Measurements from ENCODE around the gene TEX35. TPM values are rescaled to one million over a fixed set of nuclear protein-coding genes. Genes with fewer than 3 reads are reported as not detected.
A peak's percentile ranks its signal among the peaks of the same experiment; 100 is the strongest.
"Not testable (repeated sequence)": the region's sequence is repeated elsewhere in the genome, so short reads cannot be mapped to it uniquely, and the experiment has no call there.

The TEX35 gene
- total RNA-seq, 8 experiments from 2014 or later, result 0.14 to 0.66 (median 0.29) TPM; not detected in 4

GRCh38 chr1:178554351-178554750 is 41.4 kb downstream of the TEX35 start:
- not testable (repeated sequence) for H3K27ac ChIP-seq; H3K4me1 ChIP-seq (replicated peaks in 1 of 2); H3K4me3 ChIP-seq; ATAC-seq (replicated peaks in 6 of 8)
- WGBS, 10 experiments, result 57 to 100% (median 92%) methylated on average over 1 to 3 of the region's 5 CpGs; no CpG with 5 or more reads in 6 of the 10 experiments
- in situ Hi-C loops (cut with MboI; ENCODE audit: low pct_unique_long_range_greater_than_20kb in 2 of 9, low sequenced_read_pairs in 9 of 9, unreplicated experiment in 9 of 9), result loop anchor here in 1 of 9 experiments (25.0 kb wide), 1 partner anchor 183 kb away; the partner anchor contains the start of gene RALGPS2

GRCh38 chr1:178555613-178556012 is 42.7 kb downstream of the TEX35 start:
- not testable (repeated sequence) for H3K4me1 ChIP-seq (replicated peaks in 1 of 2); H3K27ac ChIP-seq; H3K4me3 ChIP-seq; ATAC-seq (replicated peaks in 6 of 8)
- WGBS, 10 experiments, result 71 to 100% (median 100%) methylated on average over 1 of the region's 1 CpG; no CpG with 5 or more reads in 5 of the 10 experiments
- in situ Hi-C loops (cut with MboI; ENCODE audit: low pct_unique_long_range_greater_than_20kb in 2 of 9, low sequenced_read_pairs in 9 of 9, unreplicated experiment in 9 of 9), result loop anchor here in 1 of 9 experiments (25.0 kb wide), 1 partner anchor 182 kb away; the partner anchor contains the start of gene RALGPS2

- not testable (repeated sequence) for H3K4me3 ChIP-seq; ATAC-seq (replicated peaks in 6 of 8); H3K27ac ChIP-seq; H3K4me1 ChIP-seq (replicated peaks in 1 of 2)
- WGBS, 10 experiments, result 40 to 77% (median 72%) methylated on average over 1 to 5 of the region's 5 CpGs; no CpG with 5 or more reads in 4 of the 10 experiments
- in situ Hi-C loops (cut with MboI; ENCODE audit: low pct_unique_long_range_greater_than_20kb in 2 of 9, low sequenced_read_pairs in 9 of 9, unreplicated experiment in 9 of 9), result loop anchor here in 1 of 9 experiments (25.0 kb wide), 1 partner anchor 178 kb away; the partner anchor contains the start of gene RALGPS2
Observed at GRCh38 chr1:178558816-178559215, 45.9 kb downstream of the TEX35 start.

GRCh38 chr1:178560871-178561376 is 48.0 kb downstream of the TEX35 start:
- WGBS, 10 experiments, result 67 to 100% (median 83%) methylated on average over 1 to 7 of the region's 8 CpGs; no CpG with 5 or more reads in 2 of the 10 experiments
- no peak overlapping the region for H3K4me3 ChIP-seq
- ATAC-seq (replicated peaks in 6 of 8), result no peak
- in situ Hi-C loops (cut with MboI; ENCODE audit: low pct_unique_long_range_greater_than_20kb in 2 of 9, low sequenced_read_pairs in 9 of 9, unreplicated experiment in 9 of 9), result loop anchor here in 1 of 9 experiments (25.0 kb wide), 1 partner anchor 176 kb away; the partner anchor contains the start of gene RALGPS2
- no peak overlapping the region for H3K27ac ChIP-seq
- H3K4me1 ChIP-seq (replicated peaks in 1 of 2), result peaks cover 6 to 15% of the 10 kb centered on the region in 2 donors

GRCh38 chr1:178563099-178563820 is 50.4 kb downstream of the TEX35 start:
- 50 to 100% (median 89%) methylated on average over 1 to 6 of the region's 7 CpGs; no CpG with 5 or more reads in 3 of the 10 experiments for WGBS, 10 experiments
- ATAC-seq (replicated peaks in 6 of 8), result no peak
- Histone ChIP-seq H3K4me1 (replicated peaks in 1 of 2) (peaks cover 6 to 15% of the 10 kb centered on the region in 2 donors), H3K27ac (no peak overlapping the region), H3K4me3 (no peak overlapping the region)
- in situ Hi-C loops (cut with MboI; ENCODE audit: low pct_unique_long_range_greater_than_20kb in 2 of 9, low sequenced_read_pairs in 9 of 9, unreplicated experiment in 9 of 9), result loop anchor here in 1 of 9 experiments (25.0 kb wide), 1 partner anchor 174 kb away; the partner anchor contains the start of gene RALGPS2

GRCh38 chr1:178564086-178564782 is 51.3 kb downstream of the TEX35 start:
- H3K4me3 ChIP-seq, result no peak overlapping the region
- no peak overlapping the region for H3K27ac ChIP-seq
- in situ Hi-C loops (cut with MboI; ENCODE audit: low pct_unique_long_range_greater_than_20kb in 2 of 9, low sequenced_read_pairs in 9 of 9, unreplicated experiment in 9 of 9), result loop anchor here in 1 of 9 experiments (25.0 kb wide), 1 partner anchor 173 kb away; the partner anchor contains the start of gene RALGPS2
- peak in 2 of 8 experiments; percentile 21 to 73 for ATAC-seq (replicated peaks in 6 of 8)
- peaks cover 6 to 10% of the 10 kb centered on the region in 2 donors for H3K4me1 ChIP-seq (replicated peaks in 1 of 2)
- 0 to 100% (median 76%) methylated on average over 1 to 4 of the region's 4 CpGs; no CpG with 5 or more reads in 1 of the 10 experiments for WGBS, 10 experiments

GRCh38 chr1:178564783-178565180 is 51.9 kb downstream of the TEX35 start:
- no peak overlapping the region for H3K4me3 ChIP-seq
- WGBS, 10 experiments, result 50 to 100% (median 64%) methylated on average over 1 to 2 of the region's 2 CpGs; no CpG with 5 or more reads in 1 of the 10 experiments
- peak in 1 of 8 experiments; percentile 18 for ATAC-seq (replicated peaks in 6 of 8)
- in situ Hi-C loops (cut with MboI; ENCODE audit: low pct_unique_long_range_greater_than_20kb in 2 of 9, low sequenced_read_pairs in 9 of 9, unreplicated experiment in 9 of 9), result loop anchor here in 1 of 9 experiments (25.0 kb wide), 1 partner anchor 173 kb away; the partner anchor contains the start of gene RALGPS2
- H3K4me1 ChIP-seq (replicated peaks in 1 of 2), result peaks cover 6 to 10% of the 10 kb centered on the region in 2 donors
- no peak overlapping the region for H3K27ac ChIP-seq

GRCh38 chr1:178565586-178565985 is 52.7 kb downstream of the TEX35 start:
- no peak for ATAC-seq (replicated peaks in 6 of 8)
- H3K27ac ChIP-seq, result no peak overlapping the region
- H3K4me3 ChIP-seq, result no peak overlapping the region
- H3K4me1 ChIP-seq (replicated peaks in 1 of 2), result peaks cover 6 to 10% of the 10 kb centered on the region in 2 donors
- WGBS, 10 experiments, result 68 to 100% (median 92%) methylated on average over 1 to 3 of the region's 3 CpGs; no CpG with 5 or more reads in 3 of the 10 experiments
- in situ Hi-C loops (cut with MboI; ENCODE audit: low pct_unique_long_range_greater_than_20kb in 2 of 9, low sequenced_read_pairs in 9 of 9, unreplicated experiment in 9 of 9), result loop anchor here in 1 of 9 experiments (25.0 kb wide), 1 partner anchor 172 kb away; the partner anchor contains the start of gene RALGPS2

GRCh38 chr1:178566187-178566586 is 53.3 kb downstream of the TEX35 start:
- no peak overlapping the region for H3K4me3 ChIP-seq
- in situ Hi-C loops (cut with MboI; ENCODE audit: low pct_unique_long_range_greater_than_20kb in 2 of 9, low sequenced_read_pairs in 9 of 9, unreplicated experiment in 9 of 9), result loop anchor here in 1 of 9 experiments (25.0 kb wide), 1 partner anchor 171 kb away; the partner anchor contains the start of gene RALGPS2
- H3K27ac ChIP-seq, result no peak overlapping the region
- peaks cover 6 to 10% of the 10 kb centered on the region in 2 donors for H3K4me1 ChIP-seq (replicated peaks in 1 of 2)
- ATAC-seq (replicated peaks in 6 of 8), result no peak
- 91 to 100% (median 100%) methylated on average over 1 to 3 of the region's 3 CpGs; no CpG with 5 or more reads in 5 of the 10 experiments for WGBS, 10 experiments

GRCh38 chr1:178571807-178572206 is 58.9 kb downstream of the TEX35 start:
- ATAC-seq (replicated peaks in 6 of 8), result no peak
- in situ Hi-C loops (cut with MboI; ENCODE audit: low pct_unique_long_range_greater_than_20kb in 2 of 9, low sequenced_read_pairs in 9 of 9, unreplicated experiment in 9 of 9), result loop anchor here in 1 of 9 experiments (25.0 kb wide), 1 partner anchor 165 kb away; the partner anchor contains the start of gene RALGPS2

More at GRCh38 chr1:178571807-178572206, 58.9 kb downstream of the TEX35 start:
- H3K4me1 ChIP-seq (replicated peaks in 1 of 2), result peaks cover 8% of the 10 kb centered on the region in 2 donors
- H3K4me3 ChIP-seq, result no peak overlapping the region
- 50 to 96% (median 89%) methylated on average over 1 to 4 of the region's 4 CpGs; no CpG with 5 or more reads in 2 of the 10 experiments for WGBS, 10 experiments
- H3K27ac ChIP-seq, result no peak overlapping the region

Measured in motor neuron (in vitro differentiated cells).